ENCODE data around the gene OR52B6. TPM values are rescaled to one million over a fixed set of nuclear protein-coding genes. Genes with fewer than 3 reads are reported as not detected.

OR52B6 gene
- total RNA-seq = not detected in 2 replicates

GRCh38 chr11:5580577-5580976, at the start of gene OR52B6:
TSS of gene OR52B6 (plus strand) at chr11:5580877. CDS start at chr11:5580877, 0 bp downstream.
- Mint-ChIP-seq H3K36me3 (ENCODE audit: low read depth) (no peaks in the 10 kb centered on the region), H3K27me3 (no peaks in the 10 kb centered on the region), H3K27ac (no peak within 1 kb of the TSS), H3K9me3 (no peaks in the 10 kb centered on the region), H3K4me3 (no peak within 1 kb of the TSS), H3K4me1 (no peaks in the 10 kb centered on the region)
- no peak for DNase-seq
- intact Hi-C loops (cut with micrococcal nuclease) = no loop called here

GRCh38 chr11:5531053-5531831, 49.4 kb upstream of the OR52B6 start:
- no peak for DNase-seq
- intact Hi-C loops (cut with micrococcal nuclease) = no loop called here
- H3K36me3 Mint-ChIP-seq (ENCODE audit: low read depth) = no peaks in the 10 kb centered on the region
- H3K4me3 Mint-ChIP-seq = no peak overlapping the region
- peaks cover 2% of the 10 kb centered on the region for H3K27me3 Mint-ChIP-seq
- H3K9me3 Mint-ChIP-seq = no peaks in the 10 kb centered on the region
- no peak overlapping the region for H3K27ac Mint-ChIP-seq
- H3K4me1 Mint-ChIP-seq = no peaks in the 10 kb centered on the region

- H3K36me3 Mint-ChIP-seq (ENCODE audit: low read depth) = no peaks in the 10 kb centered on the region
- H3K4me1 Mint-ChIP-seq = no peaks in the 10 kb centered on the region
- H3K27ac Mint-ChIP-seq = no peak overlapping the region
- no peak for DNase-seq
- H3K27me3 Mint-ChIP-seq = peaks cover 5% of the 10 kb centered on the region
- H3K9me3 Mint-ChIP-seq = peaks cover 4% of the 10 kb centered on the region
- no peak overlapping the region for H3K4me3 Mint-ChIP-seq
- intact Hi-C loops (cut with micrococcal nuclease) = no loop called here
Observed at GRCh38 chr11:5534046-5534445, 46.6 kb upstream of the OR52B6 start.

- Mint-ChIP-seq H3K36me3 (ENCODE audit: low read depth) (no peaks in the 10 kb centered on the region), H3K4me1 (no peaks in the 10 kb centered on the region), H3K27ac (no peak overlapping the region), H3K9me3 (peaks cover 4% of the 10 kb centered on the region), H3K27me3 (peaks cover 5% of the 10 kb centered on the region), H3K4me3 (no peak overlapping the region)
- no peak for DNase-seq
- intact Hi-C loops (cut with micrococcal nuclease) = no loop called here
Observed at GRCh38 chr11:5536482-5536881, 44.2 kb upstream of the OR52B6 start.

GRCh38 chr11:5541427-5541826, 39.2 kb upstream of the OR52B6 start:
- no peaks in the 10 kb centered on the region for H3K36me3 Mint-ChIP-seq (ENCODE audit: low read depth)
- intact Hi-C loops (cut with micrococcal nuclease) = no loop called here
- DNase-seq = no peak
- peaks cover 4% of the 10 kb centered on the region for H3K9me3 Mint-ChIP-seq
- H3K27me3 Mint-ChIP-seq = peaks cover 7% of the 10 kb centered on the region
- H3K4me3 Mint-ChIP-seq = no peak overlapping the region
- H3K4me1 Mint-ChIP-seq = no peaks in the 10 kb centered on the region
- H3K27ac Mint-ChIP-seq = no peak overlapping the region

GRCh38 chr11:5546457-5546856, 34.2 kb upstream of the OR52B6 start:
- Mint-ChIP-seq H3K27ac (no peak overlapping the region), H3K9me3 (no peaks in the 10 kb centered on the region)

GRCh38 chr11:5547982-5548381, 32.7 kb upstream of the OR52B6 start:
- DNase-seq = no peak
- intact Hi-C loops (cut with micrococcal nuclease) = no loop called here
- Mint-ChIP-seq H3K36me3 (ENCODE audit: low read depth) (no peaks in the 10 kb centered on the region), H3K9me3 (no peaks in the 10 kb centered on the region), H3K4me3 (no peak overlapping the region), H3K27me3 (no peaks in the 10 kb centered on the region), H3K4me1 (no peaks in the 10 kb centered on the region), H3K27ac (no peak overlapping the region)

More at GRCh38 chr11:5546457-5546856, 34.2 kb upstream of the OR52B6 start:
- DNase-seq = no peak
- Mint-ChIP-seq H3K27me3 (peaks cover 3% of the 10 kb centered on the region), H3K4me3 (no peak overlapping the region), H3K4me1 (no peaks in the 10 kb centered on the region), H3K36me3 (ENCODE audit: low read depth) (no peaks in the 10 kb centered on the region)
- intact Hi-C loops (cut with micrococcal nuclease) = no loop called here

- intact Hi-C loops (cut with micrococcal nuclease) = no loop called here
- Mint-ChIP-seq H3K9me3 (no peaks in the 10 kb centered on the region), H3K27ac (no peak within 1 kb of the TSS), H3K4me1 (no peaks in the 10 kb centered on the region), H3K27me3 (no peaks in the 10 kb centered on the region), H3K36me3 (ENCODE audit: low read depth) (no peaks in the 10 kb centered on the region), H3K4me3 (no peak within 1 kb of the TSS)
- no peak for DNase-seq
Observed at GRCh38 chr11:5548440-5548839, 32.2 kb upstream of the OR52B6 start, which contains the start of gene OR52H1. TSS of gene OR52H1 (minus strand) at chr11:5548540. CDS start at chr11:5545505, 3,035 bp downstream.

- H3K36me3 Mint-ChIP-seq (ENCODE audit: low read depth) = no peaks in the 10 kb centered on the region
- intact Hi-C loops (cut with micrococcal nuclease) = no loop called here
- H3K4me1 Mint-ChIP-seq = no peaks in the 10 kb centered on the region
- H3K4me3 Mint-ChIP-seq = no peak overlapping the region
- H3K27ac Mint-ChIP-seq = no peak overlapping the region
- H3K9me3 Mint-ChIP-seq = no peaks in the 10 kb centered on the region
- no peaks in the 10 kb centered on the region for H3K27me3 Mint-ChIP-seq
- DNase-seq = no peak
Observed at GRCh38 chr11:5550440-5551095, 30.1 kb upstream of the OR52B6 start.

GRCh38 chr11:5553343-5553742, 27.3 kb upstream of the OR52B6 start:
- no peak for DNase-seq
- Mint-ChIP-seq H3K4me1 (no peaks in the 10 kb centered on the region), H3K36me3 (ENCODE audit: low read depth) (no peaks in the 10 kb centered on the region), H3K9me3 (no peaks in the 10 kb centered on the region), H3K27ac (no peak overlapping the region), H3K27me3 (peaks cover 7% of the 10 kb centered on the region), H3K4me3 (no peak overlapping the region)
- intact Hi-C loops (cut with micrococcal nuclease) = no loop called here

GRCh38 chr11:5556596-5557188, 24.0 kb upstream of the OR52B6 start:
- H3K4me3 Mint-ChIP-seq = no peak overlapping the region
- no peak for DNase-seq
- H3K4me1 Mint-ChIP-seq = no peaks in the 10 kb centered on the region
- H3K9me3 Mint-ChIP-seq = no peaks in the 10 kb centered on the region
- no peak overlapping the region for H3K27ac Mint-ChIP-seq
- peaks cover 9% of the 10 kb centered on the region for H3K27me3 Mint-ChIP-seq
- no peaks in the 10 kb centered on the region for H3K36me3 Mint-ChIP-seq (ENCODE audit: low read depth)
- intact Hi-C loops (cut with micrococcal nuclease) = no loop called here

- Mint-ChIP-seq H3K9me3 (no peaks in the 10 kb centered on the region), H3K27ac (no peak overlapping the region), H3K27me3 (peaks cover 9% of the 10 kb centered on the region), H3K4me3 (no peak overlapping the region), H3K4me1 (no peaks in the 10 kb centered on the region), H3K36me3 (ENCODE audit: low read depth) (no peaks in the 10 kb centered on the region)
- intact Hi-C loops (cut with micrococcal nuclease) = no loop called here
- DNase-seq = no peak
Observed at GRCh38 chr11:5557751-5558150, 22.9 kb upstream of the OR52B6 start.

- intact Hi-C loops (cut with micrococcal nuclease) = no loop called here
- Mint-ChIP-seq H3K4me1 (peaks cover 3% of the 10 kb centered on the region), H3K27ac (no peak overlapping the region), H3K4me3 (no peak overlapping the region), H3K27me3 (peaks cover 2% of the 10 kb centered on the region), H3K9me3 (peaks cover 6% of the 10 kb centered on the region), H3K36me3 (ENCODE audit: low read depth) (no peaks in the 10 kb centered on the region)
- DNase-seq = no peak
Observed at GRCh38 chr11:5564259-5565019, 16.2 kb upstream of the OR52B6 start.

GRCh38 chr11:5574654-5575053, 6.0 kb upstream of the OR52B6 start:
- H3K4me3 Mint-ChIP-seq = no peak overlapping the region
- no peak for DNase-seq
- H3K27me3 Mint-ChIP-seq = no peaks in the 10 kb centered on the region
- H3K4me1 Mint-ChIP-seq = no peaks in the 10 kb centered on the region
- no peaks in the 10 kb centered on the region for H3K9me3 Mint-ChIP-seq
- intact Hi-C loops (cut with micrococcal nuclease) = no loop called here
- H3K27ac Mint-ChIP-seq = no peak overlapping the region
- no peaks in the 10 kb centered on the region for H3K36me3 Mint-ChIP-seq (ENCODE audit: low read depth)
